SU-DHL-6 (cell line): Measurements from ENCODE around the gene FRA10AC1.

Experiments
- CTCF ChIP-seq: fragments of 200-600 bp; sonication (generic); IDR thresholded peaks from one replicate; pipeline ENCODE4 v1.5.1; 2017; ENCODE audit warnings: antibody characterized with exemption, mild to moderate bottlenecking, low read length, moderate library complexity; ENCODE audit not compliant: insufficient read depth, poor library complexity, severe bottlenecking
- EZH2phosphoT487 ChIP-seq: fragments of 200-600 bp; sonication (generic), shearing (Covaris generic); conservative IDR thresholded peaks from 2 replicates; pipeline ENCODE4 v1.6.1; 2018; ENCODE audit warnings: mild to moderate bottlenecking, antibody characterized with exemption, low read length, moderate library complexity, mixed read lengths

DNA sequence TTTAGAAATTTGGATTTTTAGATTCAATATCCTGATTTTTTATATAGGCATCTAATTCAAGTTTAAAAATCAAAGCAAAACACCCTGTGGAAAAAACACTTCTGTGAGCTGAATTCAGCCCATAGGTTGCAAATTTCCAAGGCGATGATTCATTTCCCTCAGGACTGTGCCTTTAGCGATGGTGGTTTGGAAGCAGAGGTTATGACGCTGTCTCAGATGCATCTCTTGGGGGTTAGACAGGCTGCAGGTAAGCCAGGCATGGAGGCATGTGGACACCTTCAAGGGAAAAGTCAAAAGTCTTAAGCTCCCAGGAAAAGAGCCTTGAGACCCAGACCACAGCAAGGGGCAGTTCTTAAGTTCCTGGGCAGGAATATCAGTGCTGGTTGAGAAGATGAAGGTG is 9.5 kb upstream of the FRA10AC1 start:
- no peak for TF ChIP-seq CTCF
- no peak for TF ChIP-seq EZH2phosphoT487
